ENCODE measurements around the gene SNPH.

Gene SNPH

DNA sequence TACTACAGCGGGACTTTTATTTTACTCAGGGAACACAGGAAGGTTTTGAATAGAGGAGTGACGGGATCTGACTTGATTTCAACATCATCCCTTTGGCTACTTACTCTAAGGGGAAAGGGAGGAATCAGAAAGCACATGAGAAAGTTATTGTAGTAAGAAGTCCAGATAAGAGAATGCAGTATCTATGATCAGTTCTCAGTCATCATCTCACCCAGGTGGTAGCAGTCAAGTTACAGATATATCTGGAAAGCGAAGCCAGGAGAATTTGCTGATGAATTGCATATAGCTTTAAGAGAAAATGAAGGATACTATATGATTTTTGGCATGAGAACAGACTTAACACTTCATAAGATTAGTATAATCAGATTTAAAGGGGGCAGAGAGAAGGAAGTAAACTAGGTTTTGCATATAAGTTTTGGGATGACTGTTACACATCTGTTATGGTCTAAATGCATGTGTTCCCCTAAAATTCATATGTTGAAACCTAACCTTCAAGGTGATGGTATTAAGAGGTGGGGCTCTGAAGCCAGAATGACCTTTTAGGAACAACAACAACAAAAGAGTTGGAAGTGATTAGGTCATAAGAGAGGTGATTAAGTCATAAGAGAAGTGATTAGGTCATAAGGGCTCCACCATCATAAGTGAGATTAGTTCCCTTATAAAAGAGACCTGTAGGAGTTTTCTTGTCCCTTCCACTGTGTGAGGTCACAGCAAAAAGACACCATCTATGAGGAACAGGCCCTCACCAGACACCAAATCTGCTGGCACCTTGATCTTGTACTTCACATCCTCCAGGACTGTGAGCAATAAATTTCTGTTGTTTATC lies 33.6 kb upstream of the SNPH start:
- Histone ChIP-seq H3K4me3 (replicated peaks; ENCODE audit: insufficient read depth, low read length) (no peak overlapping the region), H3K27ac (replicated peaks) (no peak overlapping the region), H3K27me3 (ENCODE audit: insufficient read depth, poor library complexity, severe bottlenecking) (peaks cover 18% of the 10 kb centered on the region)
- TF ChIP-seq, protein P1, sequence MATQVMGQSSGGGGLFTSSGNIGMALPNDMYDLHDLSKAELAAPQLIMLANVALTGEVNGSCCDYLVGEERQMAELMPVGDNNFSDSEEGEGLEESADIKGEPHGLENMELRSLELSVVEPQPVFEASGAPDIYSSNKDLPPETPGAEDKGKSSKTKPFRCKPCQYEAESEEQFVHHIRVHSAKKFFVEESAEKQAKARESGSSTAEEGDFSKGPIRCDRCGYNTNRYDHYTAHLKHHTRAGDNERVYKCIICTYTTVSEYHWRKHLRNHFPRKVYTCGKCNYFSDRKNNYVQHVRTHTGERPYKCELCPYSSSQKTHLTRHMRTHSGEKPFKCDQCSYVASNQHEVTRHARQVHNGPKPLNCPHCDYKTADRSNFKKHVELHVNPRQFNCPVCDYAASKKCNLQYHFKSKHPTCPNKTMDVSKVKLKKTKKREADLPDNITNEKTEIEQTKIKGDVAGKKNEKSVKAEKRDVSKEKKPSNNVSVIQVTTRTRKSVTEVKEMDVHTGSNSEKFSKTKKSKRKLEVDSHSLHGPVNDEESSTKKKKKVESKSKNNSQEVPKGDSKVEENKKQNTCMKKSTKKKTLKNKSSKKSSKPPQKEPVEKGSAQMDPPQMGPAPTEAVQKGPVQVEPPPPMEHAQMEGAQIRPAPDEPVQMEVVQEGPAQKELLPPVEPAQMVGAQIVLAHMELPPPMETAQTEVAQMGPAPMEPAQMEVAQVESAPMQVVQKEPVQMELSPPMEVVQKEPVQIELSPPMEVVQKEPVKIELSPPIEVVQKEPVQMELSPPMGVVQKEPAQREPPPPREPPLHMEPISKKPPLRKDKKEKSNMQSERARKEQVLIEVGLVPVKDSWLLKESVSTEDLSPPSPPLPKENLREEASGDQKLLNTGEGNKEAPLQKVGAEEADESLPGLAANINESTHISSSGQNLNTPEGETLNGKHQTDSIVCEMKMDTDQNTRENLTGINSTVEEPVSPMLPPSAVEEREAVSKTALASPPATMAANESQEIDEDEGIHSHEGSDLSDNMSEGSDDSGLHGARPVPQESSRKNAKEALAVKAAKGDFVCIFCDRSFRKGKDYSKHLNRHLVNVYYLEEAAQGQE (IDR thresholded peaks at IDR 0.05; ENCODE audit: insufficient replicate concordance, low read depth) = no peak
- TF ChIP-seq, protein P2, sequence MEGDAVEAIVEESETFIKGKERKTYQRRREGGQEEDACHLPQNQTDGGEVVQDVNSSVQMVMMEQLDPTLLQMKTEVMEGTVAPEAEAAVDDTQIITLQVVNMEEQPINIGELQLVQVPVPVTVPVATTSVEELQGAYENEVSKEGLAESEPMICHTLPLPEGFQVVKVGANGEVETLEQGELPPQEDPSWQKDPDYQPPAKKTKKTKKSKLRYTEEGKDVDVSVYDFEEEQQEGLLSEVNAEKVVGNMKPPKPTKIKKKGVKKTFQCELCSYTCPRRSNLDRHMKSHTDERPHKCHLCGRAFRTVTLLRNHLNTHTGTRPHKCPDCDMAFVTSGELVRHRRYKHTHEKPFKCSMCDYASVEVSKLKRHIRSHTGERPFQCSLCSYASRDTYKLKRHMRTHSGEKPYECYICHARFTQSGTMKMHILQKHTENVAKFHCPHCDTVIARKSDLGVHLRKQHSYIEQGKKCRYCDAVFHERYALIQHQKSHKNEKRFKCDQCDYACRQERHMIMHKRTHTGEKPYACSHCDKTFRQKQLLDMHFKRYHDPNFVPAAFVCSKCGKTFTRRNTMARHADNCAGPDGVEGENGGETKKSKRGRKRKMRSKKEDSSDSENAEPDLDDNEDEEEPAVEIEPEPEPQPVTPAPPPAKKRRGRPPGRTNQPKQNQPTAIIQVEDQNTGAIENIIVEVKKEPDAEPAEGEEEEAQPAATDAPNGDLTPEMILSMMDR (IDR thresholded peaks at IDR 0.05; ENCODE audit: insufficient read depth, low read length) = no peak
- no peak for TF ChIP-seq SPI1 (IDR thresholded peaks at IDR 0.05; ENCODE audit: borderline replicate concordance, low read depth)
- no peak for TF ChIP-seq GABPA (IDR thresholded peaks at IDR 0.05; ENCODE audit: low read depth)
- no peak for TF ChIP-seq POLR2AphosphoS5 (IDR thresholded peaks at IDR 0.05; ENCODE audit: low read depth)
- DNase-seq (ENCODE audit: low read depth in 1 of 2, low spot score in 1 of 2) = no peak

DNA sequence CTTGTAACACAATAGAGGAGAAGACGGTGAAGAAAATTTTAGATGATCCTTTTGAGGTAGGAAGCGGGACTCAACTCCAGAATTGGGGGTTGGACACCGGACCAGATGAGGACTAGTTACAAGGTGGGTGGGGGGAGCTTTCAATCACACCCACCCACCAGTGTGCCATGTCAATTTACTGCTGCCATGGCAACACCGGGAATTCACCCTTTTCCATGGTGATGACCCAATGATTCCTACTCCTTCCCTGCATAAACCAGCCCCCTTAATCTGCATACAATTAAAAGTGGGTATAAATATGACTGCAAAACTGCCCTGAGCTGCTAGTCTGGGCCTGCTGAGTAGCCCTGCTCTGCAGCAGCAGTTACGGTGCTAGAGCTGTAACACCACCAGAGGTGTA lies 25.5 kb upstream of the SNPH start:
- Histone ChIP-seq H3K27ac (replicated peaks) (no peak overlapping the region), H3K4me3 (replicated peaks; ENCODE audit: insufficient read depth, low read length) (no peak overlapping the region), H3K27me3 (ENCODE audit: insufficient read depth, poor library complexity, severe bottlenecking) (peaks cover 10% of the 10 kb centered on the region)
- no peak for DNase-seq (ENCODE audit: low read depth in 1 of 2, low spot score in 1 of 2)
- TF ChIP-seq, protein P1 (IDR thresholded peaks at IDR 0.05; ENCODE audit: insufficient replicate concordance, low read depth) = no peak
- TF ChIP-seq POLR2AphosphoS5 (IDR thresholded peaks at IDR 0.05; ENCODE audit: low read depth) (no peak), SPI1 (IDR thresholded peaks at IDR 0.05; ENCODE audit: borderline replicate concordance, low read depth) (no peak), GABPA (IDR thresholded peaks at IDR 0.05; ENCODE audit: low read depth) (no peak)
- TF ChIP-seq, protein P2 (IDR thresholded peaks at IDR 0.05; ENCODE audit: insufficient read depth, low read length) = no peak

DNA sequence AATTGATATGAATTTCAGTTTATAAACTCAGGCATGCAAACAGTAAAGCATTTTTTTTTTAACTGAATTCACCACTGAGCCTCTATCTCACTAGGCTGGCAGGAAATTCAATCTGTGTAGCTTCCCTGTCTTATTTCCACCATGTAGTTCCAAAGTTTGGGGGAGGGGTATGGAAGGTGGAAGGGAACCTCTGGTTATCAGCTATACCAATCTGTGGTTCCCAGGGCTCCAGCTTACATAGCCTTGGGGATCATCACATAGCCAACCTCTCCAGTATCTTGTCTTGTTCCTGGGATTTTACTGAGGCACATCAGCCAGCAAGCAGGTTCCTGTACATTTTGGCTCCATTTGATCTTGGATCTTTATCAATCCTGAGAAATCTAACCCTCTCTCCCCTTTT lies 24.6 kb upstream of the SNPH start:
- no peak for TF ChIP-seq POLR2AphosphoS5 (IDR thresholded peaks at IDR 0.05; ENCODE audit: low read depth)
- TF ChIP-seq, protein P1 (IDR thresholded peaks at IDR 0.05; ENCODE audit: insufficient replicate concordance, low read depth) = no peak
- TF ChIP-seq, protein P2 (IDR thresholded peaks at IDR 0.05; ENCODE audit: insufficient read depth, low read length) = no peak
- TF ChIP-seq GABPA (IDR thresholded peaks at IDR 0.05; ENCODE audit: low read depth) = no peak
- TF ChIP-seq SPI1 (IDR thresholded peaks at IDR 0.05; ENCODE audit: borderline replicate concordance, low read depth) = no peak
- peaks cover 10% of the 10 kb centered on the region for H3K27me3 ChIP-seq (ENCODE audit: insufficient read depth, poor library complexity, severe bottlenecking)
- no peak overlapping the region for H3K27ac ChIP-seq (replicated peaks)
- no peak for DNase-seq (ENCODE audit: low read depth in 1 of 2, low spot score in 1 of 2)
- no peak overlapping the region for H3K4me3 ChIP-seq (replicated peaks; ENCODE audit: insufficient read depth, low read length)

Measured in HL-60 (cell line).